ENCODE measurements around the gene ST7.

Gene ST7

GRCh38 chr7:117009705-117010361 is 56.5 kb downstream of the ST7 start:
- Histone ChIP-seq H3K4me3 (ENCODE audit: low read depth, low read length) (no peak overlapping the region), H3K27ac (no peak overlapping the region), H3K9me3 (ENCODE audit: severe bottlenecking) (no peaks in the 10 kb centered on the region), H3K27me3 (ENCODE audit: insufficient read depth, low read depth, severe bottlenecking) (peaks cover 57% of the 10 kb centered on the region), H3K36me3 (no peaks in the 10 kb centered on the region)
- no peak for TF ChIP-seq CTCF (IDR thresholded peaks at IDR 0.05; ENCODE audit: low read depth, low read length)
- DNase-seq: no peak

GRCh38 chr7:117010375-117011133 is 57.3 kb downstream of the ST7 start:
- no peak for DNase-seq
- Histone ChIP-seq H3K36me3 (no peaks in the 10 kb centered on the region), H3K4me3 (ENCODE audit: low read depth, low read length) (no peak overlapping the region), H3K27me3 (ENCODE audit: insufficient read depth, low read depth, severe bottlenecking) (peaks cover 51% of the 10 kb centered on the region), H3K27ac (no peak overlapping the region), H3K9me3 (ENCODE audit: severe bottlenecking) (no peaks in the 10 kb centered on the region)
- TF ChIP-seq CTCF (IDR thresholded peaks at IDR 0.05; ENCODE audit: low read depth, low read length): no peak

- H3K27ac ChIP-seq: no peak overlapping the region
- H3K36me3 ChIP-seq: no peaks in the 10 kb centered on the region
- H3K27me3 ChIP-seq (ENCODE audit: insufficient read depth, low read depth, severe bottlenecking): peaks cover 54% of the 10 kb centered on the region
- H3K9me3 ChIP-seq (ENCODE audit: severe bottlenecking): no peaks in the 10 kb centered on the region
- DNase-seq: no peak
- no peak overlapping the region for H3K4me3 ChIP-seq (ENCODE audit: low read depth, low read length)
- no peak for TF ChIP-seq CTCF (IDR thresholded peaks at IDR 0.05; ENCODE audit: low read depth, low read length)
Measured at GRCh38 chr7:117011419-117012260, 58.3 kb downstream of the ST7 start.

- H3K27me3 ChIP-seq (ENCODE audit: insufficient read depth, low read depth, severe bottlenecking): peaks cover 52% of the 10 kb centered on the region
- H3K4me3 ChIP-seq (ENCODE audit: low read depth, low read length): no peak overlapping the region
- TF ChIP-seq CTCF (IDR thresholded peaks at IDR 0.05; ENCODE audit: low read depth, low read length): no peak
- no peak overlapping the region for H3K27ac ChIP-seq
- no peaks in the 10 kb centered on the region for H3K9me3 ChIP-seq (ENCODE audit: severe bottlenecking)
- DNase-seq: no peak
- H3K36me3 ChIP-seq: no peaks in the 10 kb centered on the region
Measured at GRCh38 chr7:117012284-117012683, 59.0 kb downstream of the ST7 start.

- Histone ChIP-seq H3K27me3 (ENCODE audit: insufficient read depth, low read depth, severe bottlenecking) (peaks cover 52% of the 10 kb centered on the region), H3K4me3 (ENCODE audit: low read depth, low read length) (no peak overlapping the region), H3K27ac (no peak overlapping the region), H3K9me3 (ENCODE audit: severe bottlenecking) (no peaks in the 10 kb centered on the region), H3K36me3 (no peaks in the 10 kb centered on the region)
- no peak for DNase-seq
- TF ChIP-seq CTCF (IDR thresholded peaks at IDR 0.05; ENCODE audit: low read depth, low read length): no peak
Measured at GRCh38 chr7:117012696-117013095, 59.4 kb downstream of the ST7 start.
